K562 (cell line): Measurements from ENCODE around the gene MTREX.

ENCODE experiments used
- BRD4 ChIP-seq: fragments of 200-600 bp; sonication (generic); IDR thresholded peaks from 2 replicates; pipeline ENCODE4 v1.6.1; 2017; ENCODE audit warnings: inconsistent platforms
- ETV6 ChIP-seq, 3 experiments: fragments of 150-350 bp in 1 of 3; sonication (generic) in 1 of 3; formaldehyde crosslinking in 1 of 3; IDR thresholded peaks; 2 replicates each; pipeline versions ENCODE4 v1.6.1 to v1.8.0; 2014 to 2022; ENCODE audit warnings: borderline replicate concordance in 2 of 3, low read depth in 2 of 3, antibody characterized with exemption in 1 of 3, low read length in 1 of 3, mild to moderate bottlenecking in 1 of 3, missing genetic modification reagents in 1 of 3
- FOS ChIP-seq: IDR thresholded peaks from 3 replicates; pipeline ENCODE4 v1.6.1; 2011; ENCODE audit not compliant: insufficient read length; ENCODE audit errors: extremely low read depth
- L3MBTL2 ChIP-seq: fragments of 450-650 bp; IDR thresholded peaks from 2 replicates; pipeline ENCODE4 v1.6.1; 2016; ENCODE audit warnings: mild to moderate bottlenecking, moderate library complexity
- MYBL2 ChIP-seq, 2 experiments: fragments of 450-650 bp in 1 of 2; sonication (generic) in 1 of 2; formaldehyde crosslinking in 1 of 2; IDR thresholded peaks; 2 replicates each; pipeline versions ENCODE4 v1.6.1 to v1.8.1; 2017 to 2022; ENCODE audit warnings: borderline replicate concordance in 1 of 2, inconsistent platforms in 1 of 2, low read depth in 1 of 2, mild to moderate bottlenecking in 1 of 2, missing genetic modification reagents in 1 of 2, moderate library complexity in 1 of 2
- NFXL1 ChIP-seq: fragments of 450-650 bp; formaldehyde crosslinking; IDR thresholded peaks from 2 replicates; pipeline ENCODE4 v1.4.0; 2021; ENCODE audit warnings: mild to moderate bottlenecking
- PML ChIP-seq: IDR thresholded peaks from 2 replicates; pipeline ENCODE4 v1.6.1; 2012; ENCODE audit warnings: low read length, inconsistent platforms
- REST ChIP-seq, 2 experiments: fragments of 450-650 bp; formaldehyde crosslinking in 1 of 2; IDR thresholded peaks; 2 replicates each; pipeline versions ENCODE4 v1.4.0 to v1.6.1; 2014 to 2020; ENCODE audit warnings: mild to moderate bottlenecking in 2 of 2, borderline replicate concordance in 1 of 2, low read depth in 1 of 2
- SRF ChIP-seq, 2 experiments: fragments of 250-450, 450-650 bp in 1 of 2; sonication (Bioruptor Pico) in 1 of 2; sonication (generic) in 1 of 2; formaldehyde crosslinking; IDR thresholded peaks; 2 replicates each; pipeline versions ENCODE4 v1.5.0 to v1.5.1; 2020 to 2022; ENCODE audit warnings: mild to moderate bottlenecking in 1 of 2, missing genetic modification reagents in 1 of 2
- TF ChIP-seq, protein P1 (sequence below): fragments of 450-650 bp; IDR thresholded peaks from 2 replicates; pipeline ENCODE4 v1.6.1; 2016
- TF ChIP-seq, protein P2 (sequence below), 3 experiments: IDR thresholded peaks in 2 of 3; conservative IDR thresholded peaks in 1 of 3; 2 replicates each; pipeline ENCODE4 v1.5.1; 2011 to 2012; ENCODE audit warnings: low read length in 3 of 3, mild to moderate bottlenecking in 3 of 3, control low read depth in 2 of 3, improper control_type of control experiment in 1 of 3, inconsistent platforms in 1 of 3, low read depth in 1 of 3, mixed read lengths in 1 of 3, moderate library complexity in 1 of 3; ENCODE audit not compliant: insufficient read depth in 2 of 3
- TF ChIP-seq, protein P3 (sequence below): fragments of 250-450 bp; sonication (Bioruptor Pico); IDR thresholded peaks from 2 replicates; pipeline ENCODE4 v1.5.0; 2021; ENCODE audit warnings: mild to moderate bottlenecking, borderline replicate concordance

- TF ChIP-seq PML (no peak), FOS (no peak), ETV6 (IDR thresholded peaks at IDR 0.05; ENCODE audit: borderline replicate concordance in 1 of 2, low read depth in 2 of 2, low read length in 1 of 2) (no peak), ETV6 (CRISPR knock-in tag; IDR thresholded peaks at IDR 0.05; ENCODE audit: borderline replicate concordance) (no peak), REST (IDR thresholded peaks at IDR 0.05; ENCODE audit: borderline replicate concordance) (no peak), REST (CRISPR knock-in tag; IDR thresholded peaks at IDR 0.05; ENCODE audit: low read depth) (no peak), NFXL1 (CRISPR knock-in tag) (no peak), BRD4 (no peak), MYBL2 (IDR thresholded peaks at IDR 0.05; ENCODE audit: low read depth) (no peak), MYBL2 (CRISPR knock-in tag; IDR thresholded peaks at IDR 0.05; ENCODE audit: borderline replicate concordance) (no peak), SRF (CRISPR knock-in tag; IDR thresholded peaks at IDR 0.05) (no peak), L3MBTL2 (no peak)
- TF ChIP-seq, protein P1, sequence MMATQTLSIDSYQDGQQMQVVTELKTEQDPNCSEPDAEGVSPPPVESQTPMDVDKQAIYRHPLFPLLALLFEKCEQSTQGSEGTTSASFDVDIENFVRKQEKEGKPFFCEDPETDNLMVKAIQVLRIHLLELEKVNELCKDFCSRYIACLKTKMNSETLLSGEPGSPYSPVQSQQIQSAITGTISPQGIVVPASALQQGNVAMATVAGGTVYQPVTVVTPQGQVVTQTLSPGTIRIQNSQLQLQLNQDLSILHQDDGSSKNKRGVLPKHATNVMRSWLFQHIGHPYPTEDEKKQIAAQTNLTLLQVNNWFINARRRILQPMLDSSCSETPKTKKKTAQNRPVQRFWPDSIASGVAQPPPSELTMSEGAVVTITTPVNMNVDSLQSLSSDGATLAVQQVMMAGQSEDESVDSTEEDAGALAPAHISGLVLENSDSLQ = no peak
- TF ChIP-seq, protein P2, sequence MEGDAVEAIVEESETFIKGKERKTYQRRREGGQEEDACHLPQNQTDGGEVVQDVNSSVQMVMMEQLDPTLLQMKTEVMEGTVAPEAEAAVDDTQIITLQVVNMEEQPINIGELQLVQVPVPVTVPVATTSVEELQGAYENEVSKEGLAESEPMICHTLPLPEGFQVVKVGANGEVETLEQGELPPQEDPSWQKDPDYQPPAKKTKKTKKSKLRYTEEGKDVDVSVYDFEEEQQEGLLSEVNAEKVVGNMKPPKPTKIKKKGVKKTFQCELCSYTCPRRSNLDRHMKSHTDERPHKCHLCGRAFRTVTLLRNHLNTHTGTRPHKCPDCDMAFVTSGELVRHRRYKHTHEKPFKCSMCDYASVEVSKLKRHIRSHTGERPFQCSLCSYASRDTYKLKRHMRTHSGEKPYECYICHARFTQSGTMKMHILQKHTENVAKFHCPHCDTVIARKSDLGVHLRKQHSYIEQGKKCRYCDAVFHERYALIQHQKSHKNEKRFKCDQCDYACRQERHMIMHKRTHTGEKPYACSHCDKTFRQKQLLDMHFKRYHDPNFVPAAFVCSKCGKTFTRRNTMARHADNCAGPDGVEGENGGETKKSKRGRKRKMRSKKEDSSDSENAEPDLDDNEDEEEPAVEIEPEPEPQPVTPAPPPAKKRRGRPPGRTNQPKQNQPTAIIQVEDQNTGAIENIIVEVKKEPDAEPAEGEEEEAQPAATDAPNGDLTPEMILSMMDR (IDR thresholded peaks at IDR 0.05 in 2 of 3, conservative IDR thresholded peaks at IDR 0.05 in 1 of 3; ENCODE audit: insufficient read depth in 2 of 3, low read depth in 1 of 3, low read length in 3 of 3) = peak; percentile 54 to 65 (median 64); a peak in 5 of 6 replicates
- TF ChIP-seq, protein P3, sequence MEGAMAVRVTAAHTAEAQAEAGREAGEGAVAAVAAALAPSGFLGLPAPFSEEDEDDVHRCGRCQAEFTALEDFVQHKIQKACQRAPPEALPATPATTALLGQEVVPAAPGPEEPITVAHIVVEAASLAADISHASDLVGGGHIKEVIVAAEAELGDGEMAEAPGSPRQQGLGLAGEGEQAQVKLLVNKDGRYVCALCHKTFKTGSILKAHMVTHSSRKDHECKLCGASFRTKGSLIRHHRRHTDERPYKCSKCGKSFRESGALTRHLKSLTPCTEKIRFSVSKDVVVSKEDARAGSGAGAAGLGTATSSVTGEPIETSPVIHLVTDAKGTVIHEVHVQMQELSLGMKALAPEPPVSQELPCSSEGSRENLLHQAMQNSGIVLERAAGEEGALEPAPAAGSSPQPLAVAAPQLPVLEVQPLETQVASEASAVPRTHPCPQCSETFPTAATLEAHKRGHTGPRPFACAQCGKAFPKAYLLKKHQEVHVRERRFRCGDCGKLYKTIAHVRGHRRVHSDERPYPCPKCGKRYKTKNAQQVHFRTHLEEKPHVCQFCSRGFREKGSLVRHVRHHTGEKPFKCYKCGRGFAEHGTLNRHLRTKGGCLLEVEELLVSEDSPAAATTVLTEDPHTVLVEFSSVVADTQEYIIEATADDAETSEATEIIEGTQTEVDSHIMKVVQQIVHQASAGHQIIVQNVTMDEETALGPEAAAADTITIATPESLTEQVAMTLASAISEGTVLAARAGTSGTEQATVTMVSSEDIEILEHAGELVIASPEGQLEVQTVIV (CRISPR knock-in tag) = no peak
Measured at GRCh38 chr5:55344392-55344992, 36.7 kb downstream of the MTREX start.
